GM19025 (cell line): Measurements from ENCODE around the gene TNXB.
"Not testable (repeated sequence)": the region's sequence is repeated elsewhere in the genome, so short reads cannot be mapped to it uniquely, and the experiment has no call there.

Source experiments
- ATAC-seq: cut with Tn5 transposase; IDR thresholded peaks from one replicate; pipeline ENCODE4 v1.9.1; 2021; ENCODE audit warnings: mild to moderate bottlenecking, low read depth, moderate library complexity; ENCODE audit not compliant: unreplicated experiment

The TNXB gene

DNA sequence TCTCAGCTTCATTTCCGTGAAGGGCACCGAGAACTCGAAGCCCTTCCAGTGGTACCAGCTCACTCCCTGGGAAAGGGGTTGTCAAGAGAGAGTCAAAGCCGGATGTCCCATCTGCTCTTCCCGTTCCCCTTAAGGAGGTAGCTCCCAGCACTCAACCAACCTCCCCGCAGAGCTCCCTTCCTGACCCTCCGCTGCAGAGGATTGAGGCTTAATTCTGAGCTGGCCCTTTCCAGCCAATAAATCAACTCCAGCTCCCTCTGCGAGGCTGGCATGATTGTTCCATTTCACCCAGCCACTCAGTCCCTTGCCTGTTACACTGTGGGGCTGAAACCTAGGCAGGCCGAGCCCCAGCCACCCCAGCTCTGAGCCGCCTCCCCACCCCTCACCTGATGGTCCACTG, 67.8 kb downstream of the TNXB start:
- not testable (repeated sequence) for ATAC-seq

DNA sequence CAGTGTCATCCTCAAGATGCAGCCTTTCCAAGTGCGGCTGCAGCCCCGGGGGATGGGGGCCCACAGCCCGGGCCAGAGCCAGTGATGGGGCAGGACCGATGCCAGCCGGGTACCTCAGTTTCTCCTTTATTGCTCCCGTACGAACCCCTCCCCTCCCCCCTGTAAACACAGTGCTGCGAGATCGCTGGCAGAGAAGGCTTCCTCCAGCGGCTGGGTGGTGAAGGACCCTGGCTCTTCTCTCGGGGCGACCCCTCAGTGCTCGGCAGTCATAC, 68.2 kb downstream of the TNXB start:
- ATAC-seq, result not testable (repeated sequence)

GRCh38 chr6:32040299-32041049, 68.7 kb downstream of the TNXB start:
- ATAC-seq, result not testable (repeated sequence)

DNA sequence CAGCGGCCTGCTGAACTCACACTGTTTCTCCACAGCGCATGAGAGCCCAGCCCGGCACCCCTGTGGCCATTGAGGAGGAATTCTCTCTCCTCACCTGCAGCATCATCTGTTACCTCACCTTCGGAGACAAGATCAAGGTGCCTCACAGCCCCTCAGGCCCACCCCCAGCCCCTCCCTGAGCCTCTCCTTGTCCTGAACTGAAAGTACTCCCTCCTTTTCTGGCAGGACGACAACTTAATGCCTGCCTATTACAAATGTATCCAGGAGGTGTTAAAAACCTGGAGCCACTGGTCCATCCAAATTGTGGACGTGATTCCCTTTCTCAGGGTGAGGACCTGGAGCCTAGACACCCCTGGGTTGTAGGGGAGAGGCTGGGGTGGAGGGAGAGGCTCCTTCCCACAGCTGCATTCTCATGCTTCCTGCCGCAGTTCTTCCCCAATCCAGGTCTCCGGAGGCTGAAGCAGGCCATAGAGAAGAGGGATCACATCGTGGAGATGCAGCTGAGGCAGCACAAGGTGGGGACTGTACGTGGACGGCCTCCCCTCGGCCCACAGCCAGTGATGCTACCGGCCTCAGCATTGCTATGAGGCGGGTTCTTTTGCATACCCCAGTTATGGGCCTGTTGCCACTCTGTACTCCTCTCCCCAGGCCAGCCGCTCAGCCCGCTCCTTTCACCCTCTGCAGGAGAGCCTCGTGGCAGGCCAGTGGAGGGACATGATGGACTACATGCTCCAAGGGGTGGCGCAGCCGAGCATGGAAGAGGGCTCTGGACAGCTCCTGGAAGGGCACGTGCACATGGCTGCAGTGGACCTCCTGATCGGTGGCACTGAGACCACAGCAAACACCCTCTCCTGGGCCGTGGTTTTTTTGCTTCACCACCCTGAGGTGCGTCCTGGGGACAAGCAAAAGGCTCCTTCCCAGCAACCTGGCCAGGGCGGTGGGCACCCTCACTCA, 69.5 kb downstream of the TNXB start:
- not testable (repeated sequence) for ATAC-seq

- ATAC-seq, result not testable (repeated sequence)
Observed at GRCh38 chr6:32038878-32039277, 70.3 kb downstream of the TNXB start.

GRCh38 chr6:32037598-32038524, 71.3 kb downstream of the TNXB start, which contains the start of gene CYP21A2:
TSS of gene CYP21A2 (plus strand) at chr6:32038415. CDS start at chr6:32038423, 8 bp downstream.
- ATAC-seq, result not testable (repeated sequence)

- not testable (repeated sequence) for ATAC-seq
Observed at GRCh38 chr6:32037136-32037535, 72.0 kb downstream of the TNXB start.

- ATAC-seq, result not testable (repeated sequence)
Observed at GRCh38 chr6:32035283-32036013, 73.7 kb downstream of the TNXB start.

- ATAC-seq, result not testable (repeated sequence)
Observed at GRCh38 chr6:32029553-32029952, 79.6 kb downstream of the TNXB start.

- not testable (repeated sequence) for ATAC-seq
Observed at GRCh38 chr6:32028631-32029030, 80.5 kb downstream of the TNXB start.

DNA sequence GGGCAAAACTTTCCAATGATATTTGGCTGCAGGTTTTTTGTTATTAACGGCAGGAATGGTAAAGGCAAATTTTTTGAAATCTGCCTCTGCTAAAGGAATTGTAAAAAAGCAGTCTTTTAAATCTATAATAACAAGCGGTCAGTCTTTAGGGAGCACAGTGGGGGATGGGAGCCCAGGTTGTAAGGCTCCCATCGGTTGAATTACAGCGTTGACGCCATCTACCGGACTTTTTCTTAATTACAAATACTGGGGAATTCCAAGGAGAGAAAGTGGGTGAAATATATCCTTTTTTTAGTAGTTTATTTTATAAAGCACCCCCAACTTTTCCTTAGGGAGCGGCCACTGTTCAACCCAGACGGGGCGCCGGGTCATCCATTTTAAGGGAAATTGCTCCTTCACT, 87.0 kb downstream of the TNXB start:
- ATAC-seq, result not testable (repeated sequence)

DNA sequence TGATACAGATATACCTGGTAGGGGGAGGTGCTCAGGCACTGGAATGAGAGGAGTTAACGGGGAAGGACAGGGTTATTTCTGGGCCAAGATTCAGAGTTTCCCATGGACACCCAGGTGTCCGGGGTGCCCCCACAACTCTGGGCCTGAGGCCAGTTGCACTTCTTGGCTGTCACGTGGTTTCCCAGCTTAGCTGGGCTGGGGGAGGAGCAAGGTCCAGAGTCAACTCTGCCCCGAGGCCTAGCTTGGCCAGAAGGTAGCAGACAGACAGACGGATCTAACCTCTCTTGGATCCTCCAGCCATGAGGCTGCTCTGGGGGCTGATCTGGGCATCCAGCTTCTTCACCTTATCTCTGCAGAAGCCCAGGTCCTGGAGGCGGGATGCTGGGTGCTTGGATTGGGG, 94.6 kb downstream of the TNXB start, which contains the start of gene C4B:
C4B (plus strand) TSS at position 249 of the 400 bp plus-strand sequence; CDS start at position 300, 51 bp downstream.
- ATAC-seq, result not testable (repeated sequence)

GRCh38 chr6:32013738-32014137, 95.4 kb downstream of the TNXB start:
- not testable (repeated sequence) for ATAC-seq

- not testable (repeated sequence) for ATAC-seq
Observed at GRCh38 chr6:32012941-32013617, 96.1 kb downstream of the TNXB start.

DNA sequence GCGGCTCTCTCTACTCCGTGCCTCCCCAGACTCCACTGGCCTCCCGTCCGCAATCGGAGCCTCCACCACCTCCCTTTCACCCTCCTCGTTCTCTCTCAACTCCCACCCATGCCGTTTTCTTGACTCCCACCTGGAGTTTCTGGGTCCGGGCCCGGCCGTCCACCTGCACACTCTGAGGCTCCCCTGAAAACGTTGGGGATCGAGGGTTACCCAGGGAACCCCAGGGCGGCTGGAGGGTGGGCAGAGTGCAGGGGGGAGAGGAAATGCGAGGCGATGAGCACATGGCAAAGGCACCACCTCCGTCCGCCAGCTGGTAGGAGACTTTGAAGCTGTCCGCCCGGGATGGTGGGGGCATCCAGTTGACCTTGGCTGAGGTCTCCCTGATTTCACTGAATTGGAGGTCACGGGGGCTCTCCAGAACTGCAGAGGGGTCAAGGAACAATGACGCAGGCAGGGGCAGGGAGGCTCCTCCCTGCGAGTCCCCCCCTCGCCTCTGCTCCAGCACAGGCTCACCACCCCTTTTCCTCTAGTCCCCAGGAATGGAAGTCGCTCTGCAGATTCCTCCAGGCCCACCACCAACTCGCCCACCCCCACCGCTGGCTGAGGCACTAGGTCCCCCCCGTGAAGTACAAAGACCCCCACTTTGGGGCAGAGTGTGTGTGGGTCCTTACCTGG, 98.1 kb downstream of the TNXB start:
- ATAC-seq, result not testable (repeated sequence)

- not testable (repeated sequence) for ATAC-seq
Observed at GRCh38 chr6:32009537-32009936, 99.6 kb downstream of the TNXB start.

GRCh38 chr6:32008616-32009015, 100.5 kb downstream of the TNXB start:
- ATAC-seq, result not testable (repeated sequence)

GRCh38 chr6:32008037-32008436, 101.1 kb downstream of the TNXB start:
- not testable (repeated sequence) for ATAC-seq
